HepG2 (cell line): ENCODE results near the gene NCR3LG1. TPM values are rescaled to one million over a fixed set of nuclear protein-coding genes. Genes with fewer than 3 reads are reported as not detected.

Experiments used
- ATAC-seq: fragments of 200-7000 bp; cut with Tn5 transposase; 3 replicates; pipeline ENCODE4 v1.9.1; 2020; ENCODE audit warnings: mild to moderate bottlenecking, moderate library complexity
- BruUV-seq: library from RNA; stranded (reverse); fragments of 400-500 nt; replicated peaks from 2 replicates; lab custom pipeline; 2021; lab: Mats Ljungman, UMichigan
- CTCF ChIA-PET: fragments of 300-600 bp; formaldehyde crosslinking; extraction: SDS; loops from one replicate; lab custom pipeline; 2021; ENCODE audit warnings: low total read pairs, inconsistent platforms, low intra/inter-chr PET ratio; lab: Yijun Ruan, JAX
- POLR2A ChIA-PET: fragments of 350-600 bp; sonication (Branson Sonifier 250); formaldehyde crosslinking; loops from one replicate; lab custom pipeline; 2020; ENCODE audit warnings: antibody characterized with exemption, inconsistent platforms; lab: Yijun Ruan, JAX
- DNase-seq: peaks from one replicate; pipeline ENCODE4 v3.0.0-alpha.2; 2015; ENCODE audit warnings: low spot score
- FAIRE-seq: peaks from 3 replicates; lab custom pipeline; 2011; peaks lifted over from hg19 to GRCh38; lab: Jason Lieb, UNC
- H2AFZ ChIP-seq: one replicate; pipeline ENCODE4 v1.6.1; 2011; ENCODE audit warnings: low read length, inconsistent platforms
- H3K27ac ChIP-seq: fragments of 300-600 bp; 3 replicates; pipeline ENCODE4 v1.8.0; 2011; ENCODE audit warnings: mixed run types, mild to moderate bottlenecking, mixed read lengths, low read length, inconsistent platforms; ENCODE audit not compliant: insufficient read depth; ENCODE audit errors: extremely low read length
- H3K27me3 ChIP-seq, 2 experiments: fragments of 200-600 bp in 1 of 2; 2 replicates in 1 of 2; 3 replicates in 1 of 2; pipeline versions ENCODE4 v1.6.0 to v1.8.0; 2011; ENCODE audit warnings: low read length in 2 of 2, mild to moderate bottlenecking in 2 of 2, moderate library complexity in 2 of 2, inconsistent platforms in 1 of 2; ENCODE audit not compliant: insufficient read depth in 2 of 2, control insufficient read depth in 1 of 2
- H3K36me3 ChIP-seq, 2 experiments: fragments of 200-600 bp in 1 of 2; replicated peaks in 1 of 2; 2 replicates in 1 of 2; 3 replicates in 1 of 2; pipeline versions ENCODE4 v1.5.1 to v1.8.0; 2011; ENCODE audit warnings: low read length in 2 of 2, inconsistent platforms in 1 of 2; ENCODE audit not compliant: insufficient read depth in 2 of 2, control insufficient read depth in 1 of 2
- H3K4me1 ChIP-seq: 2 replicates; pipeline ENCODE4 v1.5.1; 2012; ENCODE audit warnings: low read length, inconsistent platforms; ENCODE audit not compliant: insufficient read depth
- H3K4me2 ChIP-seq: 2 replicates; pipeline ENCODE4 v1.6.0; 2011; ENCODE audit warnings: low read depth, low read length, inconsistent platforms
- H3K4me3 ChIP-seq, 3 experiments: fragments of 200-600 bp in 1 of 3; sonication (generic), shearing (Covaris generic) in 1 of 3; replicated peaks in 1 of 3; 2 replicates each; pipeline ENCODE4 v1.5.1; 2011 to 2016; ENCODE audit warnings: low read length in 3 of 3, inconsistent platforms in 2 of 3, low read depth in 2 of 3, mild to moderate bottlenecking in 2 of 3, control low read depth in 1 of 3, mixed read lengths in 1 of 3; ENCODE audit not compliant: insufficient read depth in 1 of 3
- H3K79me2 ChIP-seq: one replicate; pipeline ENCODE4 v1.6.1; 2011; ENCODE audit warnings: low read length, inconsistent platforms; ENCODE audit not compliant: insufficient read depth
- H3K9ac ChIP-seq: 2 replicates; pipeline ENCODE4 v1.6.0; 2011; ENCODE audit warnings: mild to moderate bottlenecking, low read depth, low read length, inconsistent platforms; ENCODE audit not compliant: insufficient read depth
- H3K9me3 ChIP-seq: 2 replicates; pipeline ENCODE4 v1.5.1; 2012; ENCODE audit warnings: mild to moderate bottlenecking, low read length
- H4K20me1 ChIP-seq: 2 replicates; pipeline ENCODE4 v1.6.0; 2011; ENCODE audit warnings: inconsistent platforms, mild to moderate bottlenecking, low read length, moderate library complexity; ENCODE audit not compliant: insufficient read depth
- SNAI1 ChIP-seq: sonication (generic); formaldehyde crosslinking; IDR thresholded peaks from 2 replicates; pipeline ENCODE4 v1.5.0; 2020; ENCODE audit warnings: mild to moderate bottlenecking, missing genetic modification reagents, borderline replicate concordance
- TGIF2 ChIP-seq: IDR thresholded peaks from 2 replicates; pipeline ENCODE4 v1.6.1; 2016; ENCODE audit warnings: control low read depth, missing compliant biosample characterization
- ZNF24 ChIP-seq: fragments of 450-650 bp; IDR thresholded peaks from 2 replicates; pipeline ENCODE4 v1.6.1; 2017; ENCODE audit warnings: antibody characterized with exemption, mild to moderate bottlenecking
- ZNF264 ChIP-seq: sonication (generic); formaldehyde crosslinking; IDR thresholded peaks from 2 replicates; pipeline ENCODE4 v1.4.0; 2020; ENCODE audit warnings: missing genetic modification reagents
- ZNF883 ChIP-seq: sonication (generic); formaldehyde crosslinking; IDR thresholded peaks from 2 replicates; pipeline ENCODE4 v1.5.1; 2020; ENCODE audit warnings: mild to moderate bottlenecking, missing genetic modification reagents; ENCODE audit errors: not compliant biosample characterization
- WGBS: methylation state at CpG from one replicate; pipeline ENCODE4 v1.1.6; 2017; ENCODE audit warnings: low lambda C conversion rate; 5-methylcytosine and 5-hydroxymethylcytosine counted together
- in situ Hi-C: cut with HindIII; loops from 2 replicates; pipeline ENCODE4 v1.10.0; 2017; ENCODE audit warnings: low pct_unique_long_range_greater_than_20kb; ENCODE audit not compliant: extremely low pct_ligation_motif_present
- intact Hi-C: fragments of 100-400 bp; cut with micrococcal nuclease; formaldehyde crosslinking; loops from one replicate; pipeline ENCODE4 v1.10.0; 2022; ENCODE audit not compliant: unreplicated experiment
- polyA plus RNA-seq, 8 experiments: library from polyadenylated mRNA; depleted of rRNA in 3 of 8; stranded (reverse) in 7 of 8; unstranded in 1 of 8; fragments of >200 nt; fragmentation: Illumina TruSeq in 4 of 8; extraction: Trizol in 4 of 8; gene quantifications; 2 replicates each; pipeline versions ENCODE4 v1.2.1 to v1.2.3, GENCODE V29; 2011 to 2016; ENCODE audit warnings: low read depth in 4 of 8, missing spikeins in 1 of 8, mixed read lengths in 1 of 8; ENCODE audit not compliant: insufficient read depth in 1 of 8
- total RNA-seq, 5 experiments: library from RNA; depleted of rRNA; stranded (reverse); fragments of >200 nt; fragmentation: Illumina TruSeq; extraction: Trizol; gene quantifications; 2 replicates each; pipeline ENCODE4 v1.2.3, GENCODE V29; 2016; ENCODE audit warnings: low read depth in 1 of 5
- TF ChIP-seq, protein P1 (sequence below): IDR thresholded peaks from 2 replicates; pipeline ENCODE4 v1.6.1; 2016; ENCODE audit warnings: mild to moderate bottlenecking

Gene NCR3LG1
- total and polyA plus RNA-seq, 2 of the 13 experiments (the other 11 are each of a cell fraction or from before 2014, with no cell fraction given), result 16.1 to 25.1 TPM

GRCh38 chr11:17387811-17388210 is 36.2 kb downstream of the NCR3LG1 start:
- H3K4me3 ChIP-seq, result no peak overlapping the region
- H3K9me3 ChIP-seq, result no peaks in the 10 kb centered on the region
- no TSS peak for BruUV-seq
- no peaks in the 10 kb centered on the region for H3K79me2 ChIP-seq
- no peaks in the 10 kb centered on the region for H4K20me1 ChIP-seq
- in situ Hi-C loops (no loop called here), intact Hi-C loops (no loop called here)
- ChIA-PET CTCF (interaction anchor here (1.7 to 3.2 kb wide), 2 partner anchors 116 to 140 kb away, joined by 11 to 30 read pairs; no protein-coding TSS in a partner anchor), POLR2A (no interaction called here)
- H3K9ac ChIP-seq, result no peak overlapping the region
- DNase-seq (no peak), FAIRE-seq (no peak)
- 0 out of 2 replicates have a peak, but pooled peaks cover 5% of the 10 kb centered on the region for H3K4me1 ChIP-seq
- H3K27ac ChIP-seq, result no peak overlapping the region
- 90% methylated on average over 12 of the region's 20 CpGs for WGBS
- no peaks in the 10 kb centered on the region for H3K36me3 ChIP-seq
- TF ChIP-seq ZNF264 (CRISPR knock-in tag) (no peak), SNAI1 (CRISPR knock-in tag) (no peak), ZNF883 (CRISPR knock-in tag) (no peak), ZNF24 (no peak), TGIF2 (CRISPR knock-in tag) (no peak)
- TF ChIP-seq, protein P1, sequence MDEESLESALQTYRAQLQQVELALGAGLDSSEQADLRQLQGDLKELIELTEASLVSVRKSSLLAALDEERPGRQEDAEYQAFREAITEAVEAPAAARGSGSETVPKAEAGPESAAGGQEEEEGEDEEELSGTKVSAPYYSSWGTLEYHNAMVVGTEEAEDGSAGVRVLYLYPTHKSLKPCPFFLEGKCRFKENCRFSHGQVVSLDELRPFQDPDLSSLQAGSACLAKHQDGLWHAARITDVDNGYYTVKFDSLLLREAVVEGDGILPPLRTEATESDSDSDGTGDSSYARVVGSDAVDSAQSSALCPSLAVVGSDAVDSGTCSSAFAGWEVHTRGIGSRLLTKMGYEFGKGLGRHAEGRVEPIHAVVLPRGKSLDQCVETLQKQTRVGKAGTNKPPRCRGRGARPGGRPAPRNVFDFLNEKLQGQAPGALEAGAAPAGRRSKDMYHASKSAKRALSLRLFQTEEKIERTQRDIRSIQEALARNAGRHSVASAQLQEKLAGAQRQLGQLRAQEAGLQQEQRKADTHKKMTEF (CRISPR knock-in tag), result no peak
- TF ChIP-seq, all 625 proteins: peak for 0
- no peak for ATAC-seq
- Histone ChIP-seq H3K27me3 (peaks cover 0 to 9% of the 10 kb centered on the region in 2 experiments; a peak in 1 of 5 replicates), H3K4me2 (no peak overlapping the region), H2AFZ (no peak overlapping the region)
